Activated CD4-positive, CD25-positive, alpha-beta regulatory T cell treated with anti-CD3 and anti-CD28 coated beads, Interleukin-2, amount 50 U/mL, for 16 hours (primary cell): ENCODE data around the gene EXOSC2.

Experiments
- DNase-seq: peaks from one replicate; pipeline ENCODE4 v3.0.0-alpha.2; 2020; ENCODE audit warnings: low read depth, low spot score

Gene EXOSC2

GRCh38 chr9:130696996-130697395 lies 3.4 kb downstream of the EXOSC2 start:
- no peak for DNase-seq

GRCh38 chr9:130698514-130698913 lies 4.9 kb downstream of the EXOSC2 start:
- no peak for DNase-seq

DNA sequence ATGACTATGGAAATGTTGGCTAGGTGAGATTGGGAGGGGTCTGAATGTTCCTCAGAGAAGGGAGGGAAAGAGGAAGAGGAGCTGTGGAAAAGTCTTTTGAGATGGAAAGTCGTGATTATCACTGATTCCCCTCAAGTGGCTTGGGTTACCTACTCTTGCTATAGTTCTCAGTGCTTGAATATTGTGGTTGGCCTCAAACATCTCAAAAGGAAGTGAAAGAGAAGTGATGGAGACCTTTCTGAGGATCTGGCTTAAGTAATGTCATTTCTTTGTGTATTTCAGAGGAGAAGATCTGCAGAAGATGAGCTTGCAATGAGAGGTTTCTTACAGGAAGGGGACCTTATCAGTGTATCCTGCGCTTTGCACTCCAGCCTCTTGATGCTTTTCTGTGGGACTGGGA lies 5.5 kb downstream of the EXOSC2 start:
- DNase-seq, result no peak

- peak; percentile 55 for DNase-seq
These were observed 7.8 kb downstream of the EXOSC2 start for GRCh38 chr9:130701059-130702022.

DNA sequence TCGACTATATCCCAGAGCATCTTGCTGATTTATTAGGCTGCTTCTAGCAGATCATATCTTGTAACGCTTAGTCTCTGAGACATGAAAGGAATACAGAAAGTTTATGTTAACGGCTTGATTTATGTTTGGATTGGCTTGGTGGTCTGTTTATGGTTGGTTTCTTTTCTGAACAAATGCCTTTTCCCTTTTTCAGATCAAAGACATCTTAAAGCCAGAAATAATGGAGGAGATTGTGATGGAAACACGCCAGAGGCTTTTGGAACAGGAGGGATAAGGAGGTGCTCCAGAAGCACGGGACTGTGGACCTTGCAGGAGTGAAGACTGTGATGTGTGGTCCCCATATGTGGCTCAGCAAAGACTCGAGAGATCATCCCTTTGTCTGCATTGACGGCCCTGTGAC lies 9.9 kb downstream of the EXOSC2 start:
- DNase-seq, result no peak

GRCh38 chr9:130707225-130707976 lies 13.8 kb downstream of the EXOSC2 start:
- DNase-seq, result peak; percentile 65

GRCh38 chr9:130710822-130711352 lies 17.3 kb downstream of the EXOSC2 start:
- no peak for DNase-seq

- no peak for DNase-seq
These were observed 17.9 kb downstream of the EXOSC2 start for GRCh38 chr9:130711469-130711868.

DNA sequence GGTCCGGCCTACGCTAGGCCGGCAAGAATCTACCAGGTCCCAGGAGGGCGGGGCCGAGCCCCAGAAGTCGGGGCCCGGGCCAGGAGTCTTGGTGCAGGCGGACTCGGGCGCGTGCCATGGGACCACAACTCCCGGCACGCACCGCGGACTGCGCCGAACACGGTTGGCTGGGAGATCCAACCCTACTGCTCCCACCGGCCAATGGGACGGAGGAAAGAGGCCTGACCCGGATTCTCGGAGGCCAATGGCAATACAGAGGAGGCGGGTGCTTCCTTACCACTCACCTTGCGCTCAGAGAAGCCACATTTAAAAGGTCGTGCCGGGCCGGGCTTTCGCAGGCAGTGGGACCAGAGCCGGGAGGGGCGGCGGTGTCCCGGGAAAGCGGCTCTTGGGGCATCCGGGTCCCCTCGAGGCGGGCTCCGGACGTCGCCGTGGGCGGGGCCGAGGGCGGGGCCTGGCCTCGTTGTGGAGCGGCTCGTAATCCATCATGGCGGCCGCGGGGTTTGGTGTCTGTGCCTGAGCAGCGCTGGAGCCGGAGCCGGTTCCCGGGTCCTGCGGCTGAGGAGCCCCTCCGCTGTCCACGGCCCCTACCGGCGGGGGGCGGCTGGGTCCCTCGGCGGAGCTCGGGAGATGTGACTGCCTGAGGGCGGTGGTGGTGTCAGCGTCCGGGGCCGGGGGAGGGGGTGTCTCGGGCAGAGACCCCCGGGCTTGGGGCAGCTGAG lies 19.1 kb downstream of the EXOSC2 start:
- peak; percentile 92 for DNase-seq

GRCh38 chr9:130713286-130713960 lies 19.8 kb downstream of the EXOSC2 start:
- DNase-seq, result no peak

DNA sequence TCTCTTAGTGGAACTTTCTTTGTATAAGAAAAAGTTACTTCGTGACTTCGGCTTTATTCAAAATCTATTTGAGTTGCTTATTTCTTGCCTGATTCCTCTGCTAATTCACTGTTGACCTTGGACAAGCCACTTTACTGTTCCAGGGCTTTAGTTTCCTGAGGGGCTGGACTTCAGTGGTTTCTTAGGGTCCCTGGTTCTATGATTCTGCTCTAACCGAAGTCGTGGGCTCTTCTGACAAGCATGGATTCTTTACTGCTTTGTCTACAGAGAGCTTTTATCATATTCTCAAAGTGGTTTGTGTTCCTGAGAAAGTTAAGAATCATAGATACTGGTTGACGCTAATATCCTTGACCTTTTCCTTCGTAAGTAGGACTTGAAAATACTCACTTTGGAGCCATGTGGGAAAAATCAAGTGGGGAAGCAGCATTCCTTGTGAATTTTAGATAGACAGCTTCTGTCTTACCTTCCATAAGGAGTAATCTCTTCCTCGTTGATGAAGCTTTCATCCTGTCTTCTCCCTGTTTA lies 21.1 kb downstream of the EXOSC2 start:
- DNase-seq, result no peak

GRCh38 chr9:130715270-130715669 lies 21.7 kb downstream of the EXOSC2 start:
- no peak for DNase-seq

- no peak for DNase-seq
These were observed 25.0 kb downstream of the EXOSC2 start for GRCh38 chr9:130718562-130718961.

DNA sequence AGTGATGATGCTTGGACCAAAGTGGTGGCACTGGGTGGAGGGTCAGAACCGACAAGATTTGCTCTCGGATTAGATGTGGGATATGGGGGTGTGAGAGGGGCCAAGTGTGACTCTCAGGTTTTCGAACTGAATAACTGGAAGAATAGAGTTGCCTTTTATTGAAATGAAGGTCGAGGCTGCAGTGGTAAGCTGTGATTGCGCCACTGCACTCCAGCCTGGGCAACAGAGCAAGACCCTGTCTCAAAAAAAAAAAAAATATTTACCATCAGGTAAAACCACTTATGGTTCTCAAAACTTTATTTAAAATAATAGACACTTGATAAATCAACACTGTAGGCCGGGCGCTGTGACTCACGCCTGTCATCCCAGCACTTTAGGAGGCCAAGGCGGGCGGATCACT lies 27.2 kb downstream of the EXOSC2 start:
- DNase-seq, result no peak

GRCh38 chr9:130728721-130729120 lies 35.1 kb downstream of the EXOSC2 start:
- no peak for DNase-seq

GRCh38 chr9:130729145-130729544 lies 35.6 kb downstream of the EXOSC2 start:
- no peak for DNase-seq

DNA sequence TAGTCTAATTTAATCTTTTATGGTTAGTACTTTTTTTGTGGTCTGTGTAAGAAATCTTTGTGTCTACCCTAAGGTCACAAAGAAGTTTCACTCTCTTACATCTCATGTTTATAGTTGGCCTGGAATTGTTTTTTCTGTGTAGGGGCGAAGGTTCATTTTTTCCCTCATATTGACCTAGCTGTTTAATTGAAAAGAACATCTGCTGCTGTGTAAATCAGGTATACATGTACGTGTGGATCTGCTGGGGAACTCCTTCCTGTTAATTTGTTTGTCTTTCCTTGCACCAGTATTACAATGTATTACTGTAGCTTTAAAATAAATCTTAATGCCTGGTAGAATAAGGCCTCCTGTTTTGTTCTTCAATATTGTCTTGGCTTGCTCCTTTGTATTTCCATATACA lies 37.8 kb downstream of the EXOSC2 start:
- DNase-seq, result no peak

- no peak for DNase-seq
These were observed 38.6 kb downstream of the EXOSC2 start for GRCh38 chr9:130732136-130732535.

- DNase-seq, result no peak
These were observed 39.2 kb downstream of the EXOSC2 start for GRCh38 chr9:130732793-130733221.

GRCh38 chr9:130735566-130735965 lies 42.0 kb downstream of the EXOSC2 start:
- DNase-seq, result no peak

- DNase-seq, result no peak
These were observed 43.3 kb downstream of the EXOSC2 start for GRCh38 chr9:130736834-130737233.
